Limb (tissue), 2 donors: ENCODE results near the gene DCANP1.
"Not testable (repeated sequence)": the region's sequence is repeated elsewhere in the genome, so short reads cannot be mapped to it uniquely, and the experiment has no call there.

ENCODE experiments used
- DNase-seq, 2 donors: peaks; one replicate each; pipeline ENCODE4 v3.0.0-alpha.2; 2016; ENCODE audit errors: extremely low spot score in 2 of 2

The DCANP1 gene, protein sequence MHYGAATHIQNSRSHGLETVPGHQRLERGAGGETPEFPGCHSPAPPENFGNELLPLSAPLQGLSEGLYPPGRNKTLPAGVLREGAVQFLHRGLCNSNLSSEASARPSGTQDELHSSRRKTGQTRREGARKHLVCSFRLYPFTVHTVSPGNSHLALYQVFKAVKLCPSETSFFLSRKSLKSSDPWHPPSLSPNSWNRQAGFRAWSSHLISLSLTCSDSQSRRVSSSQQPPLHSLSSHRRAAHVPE

DNA sequence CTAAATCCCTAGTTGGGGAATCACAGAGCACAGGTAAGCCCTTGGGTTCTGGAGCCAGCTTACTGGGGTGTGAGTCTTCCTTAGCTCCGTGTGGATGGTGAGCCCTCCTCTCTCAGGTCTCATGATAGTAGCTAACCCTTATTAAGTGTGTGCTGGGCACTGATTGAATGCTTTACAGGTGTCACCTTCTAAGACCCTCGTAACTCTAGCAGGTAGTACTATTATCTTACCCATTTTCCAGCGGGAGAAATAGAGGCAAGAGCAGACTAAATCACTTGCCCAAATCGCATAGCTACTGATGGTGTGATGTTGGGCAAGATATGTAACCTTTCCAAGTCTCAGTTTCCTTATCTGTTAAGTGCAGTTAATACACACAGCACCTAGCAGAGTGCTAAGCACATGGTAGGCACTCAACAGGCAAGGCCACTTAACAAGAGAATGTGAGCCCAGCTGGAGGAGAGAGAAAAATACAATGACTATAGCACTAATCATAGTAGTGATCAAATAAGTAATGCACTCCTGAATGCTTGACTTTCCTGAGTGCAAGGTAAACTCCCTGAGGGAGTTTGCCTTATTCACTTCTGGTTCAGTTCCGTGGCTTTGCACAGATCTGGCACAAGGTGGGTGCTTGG is at the start of gene DCANP1:
Gene DCANP1 (minus strand): TSS at position 51 of the 632 bp plus-strand sequence. CDS start 240 bp downstream, outside the sequence.
- no peak for DNase-seq

DNA sequence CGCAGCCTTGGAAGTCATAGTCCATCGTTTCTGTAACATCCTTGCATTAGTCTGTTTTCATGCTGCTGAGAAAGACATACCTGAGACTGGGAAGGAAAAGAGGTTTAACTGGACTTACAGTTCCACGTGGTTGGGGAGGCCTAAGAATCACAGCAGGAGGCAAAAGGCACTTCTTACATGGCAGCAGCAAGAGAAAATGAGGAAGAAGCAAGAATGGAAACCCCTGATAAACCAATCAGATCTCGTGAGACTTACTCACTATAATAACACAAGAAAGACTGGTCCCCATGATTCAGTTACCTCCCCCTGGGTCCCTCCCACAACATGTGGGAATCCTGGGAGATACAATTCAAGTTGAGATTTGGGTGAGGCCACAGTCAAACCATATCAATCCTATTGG is 48.4 kb upstream of the DCANP1 start:
- not testable (repeated sequence) for DNase-seq

DNA sequence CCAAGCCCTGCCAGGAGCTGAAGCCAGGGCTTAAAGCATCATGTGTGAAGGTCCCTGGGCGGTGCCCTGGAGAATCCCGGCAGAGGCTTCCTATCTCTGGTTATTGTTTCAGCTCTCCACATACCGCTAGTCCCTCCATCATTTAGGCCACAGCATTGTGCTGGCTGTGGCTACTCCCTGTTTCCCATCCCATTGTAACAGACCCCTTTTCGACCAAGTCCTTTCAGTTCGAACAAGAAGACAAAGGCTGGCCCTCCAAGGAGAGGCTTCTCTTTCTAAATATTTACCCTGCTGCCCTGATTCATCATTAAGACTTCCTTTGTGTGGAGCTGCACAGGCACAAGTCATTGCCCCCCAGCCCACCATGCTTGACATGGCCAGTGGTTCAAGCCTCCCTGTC is 47.0 kb upstream of the DCANP1 start:
- DNase-seq, result no peak

DNA sequence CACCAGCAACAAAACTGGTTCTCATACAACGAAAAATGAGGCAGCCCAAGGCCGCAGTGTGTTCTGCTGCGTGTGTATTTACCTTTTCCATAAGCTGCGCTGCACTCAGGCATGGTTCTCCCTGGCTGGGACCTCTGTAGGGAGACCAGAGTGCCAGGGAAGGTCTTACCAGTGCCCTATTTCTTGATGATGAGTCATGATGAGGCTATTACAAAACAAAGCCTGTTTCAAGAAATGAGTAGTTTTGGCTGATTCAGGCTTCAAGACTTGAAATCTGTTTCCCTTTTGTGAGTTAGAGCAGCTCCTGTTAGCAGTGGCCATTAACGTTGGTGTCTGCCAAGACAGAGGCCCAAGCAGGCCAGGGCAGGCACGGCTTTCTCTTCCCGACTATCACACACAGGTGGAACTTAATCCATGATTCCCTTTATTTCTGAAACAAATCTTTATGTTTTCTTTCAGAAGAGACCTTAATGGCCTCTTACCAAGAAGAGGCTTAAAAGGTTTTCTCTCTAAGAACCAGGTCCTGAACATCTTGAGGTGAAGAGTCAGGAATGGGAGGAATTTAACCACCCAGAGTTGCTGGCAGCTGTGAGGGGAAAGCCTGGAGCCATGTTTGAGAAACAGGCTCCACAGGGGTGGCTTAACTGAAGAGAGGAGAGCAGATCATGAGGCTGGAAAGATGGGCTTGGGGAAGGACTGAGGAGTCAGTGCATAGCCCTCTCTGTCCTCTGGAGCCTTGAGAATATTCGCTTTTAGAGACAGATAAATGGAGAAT is 46.4 kb upstream of the DCANP1 start:
- DNase-seq, result no peak

DNA sequence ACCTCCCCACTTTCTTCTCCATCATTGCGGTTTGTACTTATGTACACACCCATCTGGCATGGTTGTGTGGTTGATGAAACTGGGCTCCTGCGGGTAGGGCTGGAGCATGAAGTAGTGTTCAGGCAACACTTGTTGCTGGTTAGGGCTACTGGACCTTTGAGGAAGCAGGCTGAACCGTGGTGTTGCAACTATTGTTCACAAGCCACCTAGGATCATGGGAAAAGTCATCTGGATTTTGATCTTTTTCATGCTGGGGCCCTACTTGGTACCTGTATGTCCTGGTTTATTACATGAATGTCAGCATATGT is 45.1 kb upstream of the DCANP1 start:
- DNase-seq, result no peak

DNA sequence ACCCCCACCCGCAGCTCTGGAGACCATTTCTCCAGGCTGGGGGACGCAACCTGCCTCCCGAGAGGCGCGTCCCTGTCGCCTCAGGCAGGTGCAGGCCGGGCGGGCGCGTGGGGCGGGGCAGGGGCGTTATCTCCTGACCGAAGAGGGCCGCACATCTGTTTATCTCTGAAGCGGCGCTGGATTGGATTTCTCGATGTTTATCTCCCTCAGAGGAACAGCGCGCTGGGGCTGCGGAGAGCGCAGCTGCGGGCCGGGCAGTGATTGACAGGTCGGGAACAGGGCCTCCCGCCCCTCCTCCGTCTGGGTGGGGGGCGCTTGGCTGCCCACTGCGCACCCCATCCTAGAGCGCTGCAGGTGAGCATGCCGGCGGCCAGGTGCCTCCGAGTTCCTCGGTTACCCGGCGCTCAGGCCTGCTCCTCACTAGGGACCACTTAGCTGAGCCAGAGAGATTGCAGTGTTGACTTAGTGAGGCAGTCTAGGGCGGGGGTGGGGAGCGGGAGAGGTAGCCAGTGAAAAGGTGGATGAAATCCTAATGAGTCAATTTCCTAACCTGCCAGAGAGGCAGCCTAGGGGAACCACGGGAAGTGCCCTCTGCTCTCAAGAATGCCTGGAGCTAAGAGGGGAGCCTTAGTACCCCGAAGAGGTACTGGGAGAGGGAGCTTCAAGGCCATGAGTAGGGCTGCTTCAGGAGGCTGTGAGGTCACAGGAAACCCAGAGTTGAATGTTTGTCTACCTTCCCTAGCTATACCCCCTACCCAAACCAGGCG is 44.6 kb upstream of the DCANP1 start:
- DNase-seq, result no peak

DNA sequence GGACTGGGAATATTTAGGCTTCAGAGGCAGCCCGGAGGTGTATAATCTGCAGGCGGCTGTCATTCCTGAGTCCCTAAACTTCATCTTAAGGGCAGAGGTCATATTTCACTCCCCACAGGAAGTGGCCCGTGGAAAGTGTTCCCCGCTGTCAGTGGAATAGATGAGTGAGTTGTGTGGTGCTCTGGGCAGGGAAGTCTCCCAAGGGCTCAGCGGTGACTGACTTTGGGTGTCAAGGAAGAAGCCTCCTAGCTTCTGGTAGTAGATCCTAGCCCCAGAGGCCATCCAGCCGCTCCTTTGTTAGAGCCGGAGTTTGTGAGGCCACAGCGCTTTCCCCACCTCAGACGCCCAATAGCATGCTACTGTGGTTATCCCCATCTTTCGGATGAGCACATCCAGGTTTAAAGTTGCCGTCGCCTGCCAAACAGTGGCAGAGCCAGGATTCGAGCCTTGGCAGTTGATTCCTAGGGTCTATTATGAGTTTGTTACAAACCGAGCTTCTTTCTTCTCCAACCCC is 43.9 kb upstream of the DCANP1 start:
- no peak for DNase-seq

DNA sequence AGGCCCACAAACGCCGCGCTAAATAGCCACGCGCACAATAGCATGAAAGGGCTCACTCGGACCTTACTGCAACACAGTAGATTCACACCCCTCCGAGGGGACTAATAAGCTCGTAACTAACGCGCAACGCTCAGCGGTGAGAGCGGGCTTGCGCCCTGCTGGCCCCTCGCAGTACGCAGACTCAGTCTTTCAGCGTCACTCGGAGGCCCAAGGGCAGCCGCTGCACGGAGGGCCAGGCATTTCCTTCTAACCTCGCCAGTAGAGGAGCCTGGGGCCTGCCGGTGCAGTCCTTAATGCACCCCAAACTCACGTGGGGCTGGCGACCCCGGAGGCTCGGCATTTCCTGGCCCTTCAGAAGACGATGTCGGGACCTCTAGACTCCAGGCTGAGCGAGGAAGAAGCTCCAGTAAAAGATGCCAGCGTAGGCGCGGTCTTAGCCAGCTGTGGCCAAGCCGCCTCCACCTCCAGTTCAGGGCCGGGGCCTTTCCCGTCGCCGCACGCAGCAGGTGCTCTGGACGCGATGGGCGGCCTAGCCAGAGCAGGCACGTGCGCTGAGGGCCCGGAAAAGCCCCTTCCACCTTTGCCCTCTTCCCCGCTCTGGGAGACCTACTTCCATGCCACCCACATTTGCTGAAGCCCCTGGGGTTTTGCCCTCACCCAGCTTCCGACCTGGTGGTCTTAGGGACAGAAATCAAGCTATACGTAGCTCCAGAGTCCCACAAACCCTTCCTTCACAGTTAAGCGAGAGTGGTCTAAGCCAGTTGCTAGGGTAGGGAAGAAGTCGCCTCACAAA is 43.3 kb upstream of the DCANP1 start:
- DNase-seq, result peak in 1 of 2 donors; percentile 56

DNA sequence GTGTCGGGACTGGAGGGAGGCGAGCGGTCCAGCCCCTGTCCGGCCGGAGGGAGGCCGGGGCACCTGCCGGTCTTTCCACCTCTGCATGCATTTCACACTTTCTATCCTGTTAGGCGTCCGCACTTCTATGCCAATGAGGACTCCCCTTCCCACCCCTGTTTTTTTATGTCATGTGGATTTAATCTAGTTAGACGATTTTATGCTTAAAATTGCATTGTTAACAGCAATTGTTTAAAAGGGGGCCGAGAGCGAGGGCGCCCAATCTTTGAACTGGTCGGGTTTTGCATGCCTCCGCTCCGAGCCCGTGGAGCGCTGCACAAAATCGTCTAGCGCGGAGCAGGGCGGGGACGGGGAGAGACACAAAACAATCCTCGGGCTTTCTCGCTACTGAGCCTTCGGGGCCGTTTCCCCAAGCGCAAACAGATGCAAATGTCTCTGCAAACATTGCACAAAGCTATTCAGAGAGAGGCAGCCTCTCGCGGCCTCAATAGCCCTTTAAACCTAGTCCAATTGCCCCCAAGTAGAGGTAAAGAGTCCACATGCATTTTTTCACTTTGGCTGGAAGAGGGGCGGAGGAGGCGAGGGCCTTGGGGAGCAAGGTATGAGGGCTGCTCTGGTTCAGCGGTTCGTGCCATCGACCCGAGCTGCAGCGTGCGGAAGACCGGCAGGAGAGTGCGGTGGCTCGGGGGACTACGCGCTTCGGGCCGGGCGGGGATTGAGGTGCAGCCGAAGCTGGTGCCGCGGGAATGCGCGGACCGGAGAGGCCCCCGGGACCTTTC is 42.5 kb upstream of the DCANP1 start:
- DNase-seq, result peak in 1 of 2 donors; percentile 52

DNA sequence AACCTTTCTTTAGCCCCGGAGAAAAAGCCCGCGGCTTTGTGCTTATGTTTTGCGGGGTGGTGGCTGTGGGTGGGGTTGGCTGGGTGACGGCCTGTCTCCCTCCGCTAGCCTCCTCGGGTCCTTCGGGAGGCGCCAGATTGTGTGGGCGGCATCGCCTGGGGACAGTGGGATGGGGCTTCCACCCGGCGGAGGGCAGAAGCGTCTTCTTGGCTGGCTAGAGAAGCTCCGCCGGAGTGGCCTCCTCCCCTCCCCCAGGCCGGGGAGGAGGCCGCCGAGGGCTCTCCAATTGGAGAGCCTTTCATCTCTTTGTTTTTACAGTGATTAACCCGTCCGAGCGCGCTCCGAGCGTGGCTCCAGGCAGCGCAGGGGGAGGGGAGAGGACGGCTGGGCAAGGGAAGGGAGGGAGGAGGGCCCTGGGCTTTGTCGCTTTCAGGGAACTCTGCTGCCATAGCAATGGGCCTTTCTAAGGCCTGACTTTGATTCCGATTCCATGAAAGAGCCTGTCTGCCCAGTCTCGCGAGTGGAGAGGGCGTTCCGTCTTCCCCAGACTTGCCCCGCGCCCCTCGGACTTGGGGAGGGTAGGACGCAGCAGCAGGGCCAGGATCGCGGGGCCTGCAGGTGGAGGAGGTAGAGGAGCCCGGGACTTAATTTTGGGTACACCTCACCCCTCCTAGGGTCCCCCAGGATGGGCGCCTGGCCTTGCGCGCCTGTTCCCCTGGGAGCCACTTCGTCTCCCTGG is 41.7 kb upstream of the DCANP1 start:
- DNase-seq, result peak in 1 of 2 donors; percentile 72

DNA sequence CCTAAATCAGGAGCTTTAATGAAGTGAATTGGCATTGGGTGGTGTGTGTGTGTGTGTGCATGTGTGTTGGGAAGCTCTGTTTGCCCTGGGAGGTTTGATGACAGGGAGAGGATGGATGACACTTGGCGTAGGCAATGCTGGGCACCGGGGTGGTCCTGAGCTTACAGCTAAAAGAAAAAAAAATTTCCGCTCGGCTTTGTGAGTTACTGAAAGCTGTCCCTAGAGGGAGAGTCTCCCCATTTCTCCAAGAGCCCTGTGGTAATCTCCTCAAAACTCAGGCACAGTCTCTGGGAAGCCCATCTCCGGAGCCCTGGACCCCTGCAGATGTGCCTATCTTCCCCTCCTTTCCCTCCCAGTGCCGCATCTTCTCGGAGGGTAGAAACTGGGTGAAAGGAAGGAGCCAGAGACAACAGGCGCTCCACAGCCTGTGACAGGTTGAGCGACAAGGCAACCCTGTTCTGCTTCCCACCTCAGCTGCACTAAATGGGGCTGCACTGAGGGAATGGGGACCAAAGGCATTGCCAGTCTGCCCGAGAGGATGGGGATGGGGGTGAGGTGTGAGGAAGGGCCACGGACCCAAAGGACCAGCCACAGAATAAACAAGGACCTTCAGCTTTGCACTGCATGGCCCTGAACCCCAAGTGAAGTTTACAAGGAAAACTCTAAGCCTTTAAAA is 40.8 kb upstream of the DCANP1 start:
- no peak for DNase-seq

DNA sequence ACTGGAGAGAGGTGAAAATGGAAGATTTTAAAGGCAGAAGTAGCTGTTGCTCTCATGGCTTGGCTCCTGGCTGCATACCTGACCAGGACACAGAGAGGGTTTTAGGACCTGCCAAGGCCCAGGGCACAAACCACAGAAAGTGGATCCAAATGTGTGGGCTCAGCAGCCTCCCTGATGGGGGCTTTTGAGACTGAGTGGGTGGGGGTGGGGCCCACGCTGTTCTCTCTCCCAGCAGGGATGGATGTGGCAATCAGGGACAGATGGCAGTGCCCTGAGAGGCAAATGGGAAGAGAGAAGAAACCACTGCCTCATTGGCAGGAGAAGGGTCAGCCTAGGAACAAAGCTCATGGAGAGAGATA is 39.9 kb upstream of the DCANP1 start:
- no peak for DNase-seq

DNA sequence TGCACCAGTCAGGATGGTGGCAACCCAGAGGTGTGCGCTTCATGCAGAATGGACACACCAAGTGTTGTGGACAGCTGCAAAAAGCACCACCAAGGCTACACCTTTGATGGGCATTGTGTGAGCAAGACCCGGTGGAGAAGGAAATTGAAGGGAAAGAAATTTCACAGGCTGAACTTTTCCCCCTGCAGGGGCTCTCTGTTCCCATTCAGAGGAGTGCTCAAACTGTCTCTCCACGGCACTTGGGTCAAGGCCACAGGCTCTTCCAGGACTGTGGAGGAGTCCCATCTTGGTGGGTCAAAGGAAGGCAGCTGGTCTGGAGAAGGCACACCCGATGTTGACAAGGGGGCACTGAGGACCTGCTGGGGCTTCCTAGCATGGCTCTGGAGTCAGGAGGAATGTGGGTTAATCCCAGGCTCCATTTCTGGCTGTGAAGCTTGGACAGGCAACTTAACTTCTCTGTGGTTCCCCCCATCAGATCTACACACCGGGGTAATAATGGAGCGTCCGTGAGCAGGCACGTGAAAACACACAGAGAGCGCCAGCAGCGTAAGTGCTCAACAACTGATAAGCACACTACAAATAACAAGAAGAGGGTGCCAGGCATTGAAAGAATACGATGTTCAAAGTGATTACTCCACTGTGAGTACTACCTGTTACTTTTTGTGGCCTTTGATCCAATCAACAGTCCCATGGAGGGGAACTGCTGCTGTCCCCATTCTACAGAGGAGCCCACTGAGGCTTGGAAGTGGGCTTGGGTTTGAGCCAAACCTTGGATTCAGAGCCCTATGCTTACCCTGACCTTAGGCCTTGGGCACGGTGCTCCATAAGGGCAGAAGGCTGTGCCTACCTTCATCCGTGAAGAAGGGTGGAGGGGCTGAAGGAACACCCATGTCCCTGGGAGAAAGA is 39.2 kb upstream of the DCANP1 start:
- DNase-seq, result no peak

DNA sequence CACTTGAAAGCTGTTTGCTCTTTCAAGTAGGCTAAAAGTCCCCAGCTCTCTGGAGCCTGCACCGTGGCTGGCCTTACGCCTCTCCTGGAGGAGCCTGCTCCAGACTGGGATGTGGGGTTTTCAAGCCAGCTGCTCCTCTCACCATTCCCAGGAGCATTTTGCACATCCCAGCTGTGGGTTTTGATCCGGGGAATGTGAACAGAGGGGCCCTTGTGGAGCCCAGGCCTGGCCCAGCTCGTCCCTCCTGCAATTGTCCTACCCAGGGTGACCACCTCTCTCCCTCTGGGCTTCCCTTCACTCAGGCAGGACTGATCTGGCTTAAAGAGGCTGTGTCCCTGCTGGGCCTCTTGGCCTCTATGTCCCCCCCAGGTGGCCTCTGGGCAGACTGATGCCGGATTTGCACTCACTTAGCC is 37.5 kb upstream of the DCANP1 start:
- DNase-seq, result no peak

DNA sequence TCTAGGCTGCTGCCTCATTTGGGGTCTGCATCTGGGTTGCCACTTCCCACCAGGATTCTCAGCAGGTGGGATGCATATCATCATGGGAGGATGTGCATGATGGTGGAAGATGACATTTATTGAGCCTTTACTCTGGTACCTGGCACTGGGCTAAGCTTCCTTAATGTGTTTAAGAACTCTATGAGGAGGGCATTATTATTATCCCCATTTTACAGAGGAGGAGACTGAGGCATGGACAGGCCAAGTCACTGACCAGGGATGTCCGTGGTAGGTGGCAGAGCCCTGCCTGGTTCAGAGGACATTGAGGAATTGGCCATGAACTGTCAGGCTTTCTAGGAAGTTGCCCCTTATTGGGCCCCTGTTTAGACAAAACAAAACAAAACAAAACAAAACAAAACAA is 36.1 kb upstream of the DCANP1 start:
- DNase-seq, result no peak

DNA sequence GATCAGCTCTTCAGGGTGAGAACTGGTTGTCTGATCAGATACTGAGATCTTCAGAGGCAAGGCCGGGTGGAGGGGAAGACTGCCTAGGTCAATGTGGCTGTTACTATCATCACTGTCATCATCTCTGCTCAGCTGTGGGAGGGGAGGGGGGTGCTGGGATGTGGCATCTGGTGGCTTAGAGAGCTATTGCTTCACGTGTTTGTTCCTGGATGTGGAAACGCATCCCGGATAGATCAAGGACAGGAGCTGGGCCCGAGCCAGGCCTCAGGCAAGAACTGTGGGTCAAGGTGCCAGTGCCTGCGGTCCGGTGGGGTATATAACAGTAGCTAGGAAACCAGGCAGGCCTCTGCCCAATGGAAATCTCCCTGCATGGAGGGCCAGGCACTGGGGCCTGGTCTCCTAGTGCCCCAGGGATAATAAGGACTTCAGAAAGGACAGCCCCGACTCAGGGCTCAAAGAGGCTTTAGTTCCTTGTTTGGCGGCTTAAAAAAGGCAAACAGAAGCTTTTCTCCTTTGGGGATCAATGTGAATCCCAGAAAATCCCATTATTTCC is 35.3 kb upstream of the DCANP1 start:
- DNase-seq, result no peak

DNA sequence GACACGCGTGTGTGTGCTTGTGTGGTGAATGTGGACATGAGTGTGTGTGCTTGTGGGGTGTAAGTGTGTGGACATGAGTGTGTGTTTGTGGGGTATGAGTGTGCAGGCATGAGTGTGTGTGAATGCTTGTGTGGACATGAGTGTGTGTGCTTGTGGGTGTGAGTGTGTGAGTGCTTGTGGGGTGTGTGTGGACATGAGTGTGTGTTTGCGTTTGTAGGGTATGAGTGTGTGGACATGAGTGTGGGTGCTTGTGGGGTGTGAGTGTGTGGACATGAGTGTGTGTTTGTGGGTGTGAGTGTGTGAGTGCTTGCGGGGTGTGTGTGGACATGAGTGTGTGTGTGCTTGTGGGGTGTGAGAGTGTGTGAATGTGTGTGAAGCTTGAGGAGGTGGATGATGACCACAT is 34.8 kb upstream of the DCANP1 start:
- DNase-seq, result no peak

DNA sequence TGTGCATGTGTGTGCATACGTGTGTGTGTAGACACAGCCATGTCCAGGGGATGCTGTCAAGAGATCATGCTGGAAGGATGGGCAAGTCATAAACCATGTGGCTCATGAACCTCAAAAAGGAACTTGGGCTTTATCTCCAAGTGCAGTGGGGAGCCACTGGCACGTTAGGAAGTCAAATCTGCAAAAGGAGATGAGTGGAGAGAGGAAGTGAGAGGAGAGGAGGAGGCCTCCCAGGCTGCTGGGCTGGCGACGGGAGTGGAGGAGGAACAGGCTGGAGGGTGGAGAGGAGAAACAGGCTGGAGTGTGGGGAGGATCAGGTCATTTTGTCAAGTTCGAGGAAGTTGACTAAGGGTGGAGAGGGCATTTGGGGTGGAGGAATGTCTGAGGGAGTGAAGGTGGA is 34.2 kb upstream of the DCANP1 start:
- DNase-seq, result no peak
